HCT116 (cell line): ENCODE results near the gene SMIM24. TPM values are rescaled to one million over a fixed set of nuclear protein-coding genes. Genes with fewer than 3 reads are reported as not detected.

Experiments used
- ATAC-seq: fragments of 200-7000 bp; cut with Tn5 transposase; 2 replicates; pipeline ENCODE4 v1.9.1; 2020; ENCODE audit warnings: mild to moderate bottlenecking, moderate library complexity
- BruUV-seq: library from RNA; stranded (reverse); fragments of 400-500 nt; replicated peaks from 2 replicates; lab custom pipeline; 2021; lab: Mats Ljungman, UMichigan
- CTCF ChIA-PET: fragments of 300-600 bp; sonication (Branson Sonifier 250); formaldehyde crosslinking; loops from one replicate; lab custom pipeline; 2021; ENCODE audit warnings: antibody characterized with exemption; lab: Charles Lee
- POLR2A ChIA-PET: fragments of 300-600, 350-600 bp; sonication (Branson Sonifier 250); formaldehyde crosslinking; loops from one replicate; lab custom pipeline; 2021; ENCODE audit warnings: antibody characterized with exemption; lab: Charles Lee
- RAD21 ChIA-PET, 2 experiments: fragments of 300-600 bp; sonication (Branson Sonifier 250); formaldehyde crosslinking; loops; one replicate each; lab custom pipeline; 2023; ENCODE audit warnings: low total read pairs in 2 of 2; ENCODE audit not compliant: uncharacterized antibody in 2 of 2, unreplicated experiment in 2 of 2, low non-redundant PET in 1 of 2; lab: Charles Lee
- DNase-seq: peaks from one replicate; pipeline ENCODE4 v3.0.0-alpha.2; 2010; ENCODE audit warnings: low read depth, low spot score
- H2AFZ ChIP-seq: fragments of 200-600 bp; shearing (Covaris generic), sonication (generic); 2 replicates; pipeline ENCODE4 v1.6.1; 2017; ENCODE audit warnings: low read depth, mixed run types, mixed read lengths, antibody characterized with exemption, low read length; ENCODE audit not compliant: poor library complexity, severe bottlenecking
- H3K27ac ChIP-seq: 2 replicates; pipeline ENCODE4 v1.5.1; 2012; ENCODE audit warnings: low read depth, low read length
- H3K27me3 ChIP-seq: fragments of 200-600 bp; sonication (generic); 2 replicates; pipeline ENCODE4 v1.6.1; 2016; ENCODE audit warnings: mixed run types, low read length, mixed read lengths; ENCODE audit not compliant: insufficient read depth
- H3K36me3 ChIP-seq, 2 experiments: fragments of 200-500 bp in 1 of 2; fragments of 200-600 bp in 1 of 2; sonication (Bioruptor generic) in 1 of 2; sonication (generic) in 1 of 2; 2 replicates each; pipeline versions ENCODE4 v1.5.1 to v1.6.1; 2014 to 2016; ENCODE audit warnings: low read length in 2 of 2, inconsistent platforms in 1 of 2, mixed read lengths in 1 of 2, mixed run types in 1 of 2; ENCODE audit not compliant: insufficient read depth in 2 of 2, control insufficient read depth in 1 of 2
- H3K4me1 ChIP-seq, 2 experiments: fragments of 200-600 bp in 1 of 2; sonication (generic) in 1 of 2; 2 replicates each; pipeline versions ENCODE4 v1.5.1 to v1.6.1; 2012 to 2017; ENCODE audit warnings: low read length in 2 of 2, inconsistent platforms in 1 of 2, mild to moderate bottlenecking in 1 of 2, mixed read lengths in 1 of 2, mixed run types in 1 of 2, moderate library complexity in 1 of 2; ENCODE audit not compliant: insufficient read depth in 2 of 2, control insufficient read depth in 1 of 2
- H3K4me2 ChIP-seq: fragments of 200-600 bp; sonication (generic); 2 replicates; pipeline ENCODE4 v1.6.1; 2017; ENCODE audit warnings: mixed run types, low read length, mixed read lengths
- H3K4me3 ChIP-seq, 2 experiments: fragments of 200-600 bp in 1 of 2; sonication (generic) in 1 of 2; replicated peaks in 1 of 2; 2 replicates each; pipeline ENCODE4 v1.5.1; 2011 to 2016; ENCODE audit warnings: low read length in 2 of 2, control low read depth in 1 of 2, low read depth in 1 of 2, mild to moderate bottlenecking in 1 of 2, mixed read lengths in 1 of 2, mixed run types in 1 of 2
- H3K79me2 ChIP-seq: fragments of 200-600 bp; sonication (generic); 2 replicates; pipeline ENCODE4 v1.6.1; 2017; ENCODE audit warnings: mild to moderate bottlenecking, mixed run types, low read length, moderate library complexity, mixed read lengths; ENCODE audit not compliant: insufficient read depth
- H3K9ac ChIP-seq: fragments of 200-600 bp; sonication (generic); 2 replicates; pipeline ENCODE4 v1.6.1; 2016; ENCODE audit warnings: low read length, mixed read lengths
- H3K9me2 ChIP-seq: fragments of 200-600 bp; sonication (generic), shearing (Covaris generic); 2 replicates; pipeline ENCODE4 v1.6.1; 2017; ENCODE audit warnings: mixed run types, mild to moderate bottlenecking, moderate library complexity; ENCODE audit not compliant: insufficient read depth
- H3K9me3 ChIP-seq, 2 experiments: fragments of 200-500 bp in 1 of 2; fragments of 200-600 bp in 1 of 2; sonication (Bioruptor generic) in 1 of 2; sonication (generic) in 1 of 2; 2 replicates each; pipeline ENCODE4 v1.6.1; 2014 to 2017; ENCODE audit warnings: low read length in 2 of 2, mixed read lengths in 2 of 2, inconsistent platforms in 1 of 2, low read depth in 1 of 2, mild to moderate bottlenecking in 1 of 2, mixed run types in 1 of 2, moderate library complexity in 1 of 2; ENCODE audit not compliant: control insufficient read depth in 1 of 2, insufficient read depth in 1 of 2
- H4K20me1 ChIP-seq: fragments of 200-600 bp; sonication (generic), shearing (Covaris generic); 2 replicates; pipeline ENCODE4 v1.6.1; 2017; ENCODE audit warnings: mixed run types, mild to moderate bottlenecking, moderate library complexity; ENCODE audit not compliant: insufficient read depth
- CBX3 ChIP-seq: IDR thresholded peaks from 2 replicates; pipeline ENCODE4 v1.6.1; 2012; ENCODE audit warnings: low read depth
- FOSL1 ChIP-seq: IDR thresholded peaks from 2 replicates; pipeline ENCODE4 v1.6.1; 2012; ENCODE audit warnings: low read depth
- POLR2A ChIP-seq: IDR thresholded peaks from 2 replicates; pipeline ENCODE4 v1.7.0; 2011; ENCODE audit warnings: borderline replicate concordance; ENCODE audit not compliant: insufficient read depth, insufficient read length; ENCODE audit errors: extremely low read depth
- ZFX ChIP-seq: fragments of 450-650 bp; IDR thresholded peaks from 2 replicates; pipeline ENCODE4 v1.6.1; 2017
- intact Hi-C: fragments of 100-400 bp; cut with micrococcal nuclease; formaldehyde crosslinking; loops from 2 replicates; pipeline ENCODE4 v1.10.0; 2022
- total RNA-seq: library from RNA; stranded (reverse); gene quantifications from one replicate; pipeline ENCODE4 v1.2.1, GENCODE V29; 2021; ENCODE audit not compliant: unreplicated experiment
- TF ChIP-seq, protein P1 (sequence below): IDR thresholded peaks from 2 replicates; pipeline ENCODE4 v1.6.1; 2011; ENCODE audit warnings: mild to moderate bottlenecking, low read length, moderate library complexity; ENCODE audit not compliant: insufficient replicate concordance; ENCODE audit errors: extremely low read depth
- TF ChIP-seq, protein P2 (sequence below): IDR thresholded peaks from 2 replicates; pipeline ENCODE4 v1.6.1; 2012
- TF ChIP-seq, protein P3 (sequence below): IDR thresholded peaks from 2 replicates; pipeline ENCODE4 v1.6.1; 2012; ENCODE audit warnings: low read depth
- TF ChIP-seq, protein P4 (sequence below), 3 experiments: fragments of 200-600 bp in 1 of 3; sonication (generic) in 1 of 3; IDR thresholded peaks in 2 of 3; conservative IDR thresholded peaks in 1 of 3; 2 replicates each; pipeline ENCODE4 v1.5.1; 2012 to 2017; ENCODE audit warnings: low read depth in 2 of 3, low read length in 2 of 3, antibody characterized with exemption in 1 of 3, borderline replicate concordance in 1 of 3, control low read depth in 1 of 3, mild to moderate bottlenecking in 1 of 3, mixed read lengths in 1 of 3, mixed run types in 1 of 3, moderate library complexity in 1 of 3; ENCODE audit not compliant: insufficient read depth in 1 of 3

The SMIM24 gene
- total RNA-seq, 1 experiment from 2014 or later: not detected

DNA sequence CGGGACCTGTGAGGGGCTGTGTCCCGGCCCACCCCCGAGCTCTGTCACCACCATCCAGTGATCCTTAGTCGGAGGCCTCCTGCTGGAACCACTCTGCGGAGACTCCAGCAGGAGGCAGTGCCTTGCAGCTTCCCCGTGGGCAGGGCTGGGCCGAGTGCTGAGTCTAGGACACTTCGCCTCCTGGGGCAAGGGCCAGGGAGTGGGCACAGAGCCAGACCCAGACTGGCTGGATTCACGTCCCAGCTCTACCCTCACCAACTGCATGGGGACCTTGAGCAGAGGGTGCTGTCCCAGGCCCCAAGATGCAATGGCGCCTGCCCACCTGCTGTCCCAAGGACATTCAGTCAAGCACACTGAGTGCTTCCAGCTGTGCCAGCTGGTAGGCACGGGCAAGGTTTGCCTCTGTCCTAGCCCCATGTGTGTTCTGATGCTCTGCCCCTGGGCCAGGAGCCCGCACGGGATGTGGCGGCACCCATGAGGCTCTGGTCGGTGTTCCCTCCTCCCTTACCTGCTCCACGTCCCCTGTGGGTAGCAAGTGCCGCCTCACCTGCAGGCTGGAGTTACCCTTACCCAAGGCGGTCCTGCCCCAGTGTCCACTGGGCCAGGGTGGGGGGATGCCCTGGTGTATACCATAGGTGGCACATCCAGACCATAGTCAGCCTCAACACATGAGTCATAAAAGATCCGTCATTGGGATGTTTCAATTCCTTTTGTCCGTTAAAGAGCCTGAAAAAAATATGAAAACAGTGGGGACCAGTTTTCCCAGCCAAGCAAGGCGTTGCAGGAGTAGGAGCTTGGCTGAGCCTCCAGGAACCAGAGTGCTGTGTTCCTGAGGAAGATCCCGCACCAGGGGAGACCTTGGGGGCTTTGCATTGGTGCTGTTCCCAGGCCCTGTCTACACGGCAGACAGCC lies 33.2 kb upstream of the SMIM24 start:
- H3K9me3 ChIP-seq: no peaks in the 10 kb centered on the region
- peaks cover 95% of the 10 kb centered on the region for H3K79me2 ChIP-seq
- no peak overlapping the region for H3K4me2 ChIP-seq
- H2AFZ ChIP-seq: no peak overlapping the region
- H4K20me1 ChIP-seq: no peaks in the 10 kb centered on the region
- peaks cover 9 to 15% of the 10 kb centered on the region in 2 experiments for H3K4me1 ChIP-seq
- H3K27ac ChIP-seq: no peak overlapping the region; the same call in 1 of the 2 replicates
- no peak for DNase-seq
- BruUV-seq: no TSS peak
- H3K9ac ChIP-seq: no peak overlapping the region
- intact Hi-C loops: no loop called here
- ChIA-PET RAD21 (no interaction called here), CTCF (no interaction called here), POLR2A (no interaction called here)
- H3K36me3 ChIP-seq: peaks cover 2 to 12% of the 10 kb centered on the region in 2 experiments; a peak in 2 of 4 replicates
- H3K27me3 ChIP-seq: no peaks in the 10 kb centered on the region
- H3K9me2 ChIP-seq: no peaks in the 10 kb centered on the region
- TF ChIP-seq, protein P1, sequence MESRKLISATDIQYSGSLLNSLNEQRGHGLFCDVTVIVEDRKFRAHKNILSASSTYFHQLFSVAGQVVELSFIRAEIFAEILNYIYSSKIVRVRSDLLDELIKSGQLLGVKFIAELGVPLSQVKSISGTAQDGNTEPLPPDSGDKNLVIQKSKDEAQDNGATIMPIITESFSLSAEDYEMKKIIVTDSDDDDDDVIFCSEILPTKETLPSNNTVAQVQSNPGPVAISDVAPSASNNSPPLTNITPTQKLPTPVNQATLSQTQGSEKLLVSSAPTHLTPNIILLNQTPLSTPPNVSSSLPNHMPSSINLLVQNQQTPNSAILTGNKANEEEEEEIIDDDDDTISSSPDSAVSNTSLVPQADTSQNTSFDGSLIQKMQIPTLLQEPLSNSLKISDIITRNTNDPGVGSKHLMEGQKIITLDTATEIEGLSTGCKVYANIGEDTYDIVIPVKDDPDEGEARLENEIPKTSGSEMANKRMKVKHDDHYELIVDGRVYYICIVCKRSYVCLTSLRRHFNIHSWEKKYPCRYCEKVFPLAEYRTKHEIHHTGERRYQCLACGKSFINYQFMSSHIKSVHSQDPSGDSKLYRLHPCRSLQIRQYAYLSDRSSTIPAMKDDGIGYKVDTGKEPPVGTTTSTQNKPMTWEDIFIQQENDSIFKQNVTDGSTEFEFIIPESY: no peak
- TF ChIP-seq, protein P2, sequence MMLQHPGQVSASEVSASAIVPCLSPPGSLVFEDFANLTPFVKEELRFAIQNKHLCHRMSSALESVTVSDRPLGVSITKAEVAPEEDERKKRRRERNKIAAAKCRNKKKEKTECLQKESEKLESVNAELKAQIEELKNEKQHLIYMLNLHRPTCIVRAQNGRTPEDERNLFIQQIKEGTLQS: no peak
- TF ChIP-seq, protein P3, sequence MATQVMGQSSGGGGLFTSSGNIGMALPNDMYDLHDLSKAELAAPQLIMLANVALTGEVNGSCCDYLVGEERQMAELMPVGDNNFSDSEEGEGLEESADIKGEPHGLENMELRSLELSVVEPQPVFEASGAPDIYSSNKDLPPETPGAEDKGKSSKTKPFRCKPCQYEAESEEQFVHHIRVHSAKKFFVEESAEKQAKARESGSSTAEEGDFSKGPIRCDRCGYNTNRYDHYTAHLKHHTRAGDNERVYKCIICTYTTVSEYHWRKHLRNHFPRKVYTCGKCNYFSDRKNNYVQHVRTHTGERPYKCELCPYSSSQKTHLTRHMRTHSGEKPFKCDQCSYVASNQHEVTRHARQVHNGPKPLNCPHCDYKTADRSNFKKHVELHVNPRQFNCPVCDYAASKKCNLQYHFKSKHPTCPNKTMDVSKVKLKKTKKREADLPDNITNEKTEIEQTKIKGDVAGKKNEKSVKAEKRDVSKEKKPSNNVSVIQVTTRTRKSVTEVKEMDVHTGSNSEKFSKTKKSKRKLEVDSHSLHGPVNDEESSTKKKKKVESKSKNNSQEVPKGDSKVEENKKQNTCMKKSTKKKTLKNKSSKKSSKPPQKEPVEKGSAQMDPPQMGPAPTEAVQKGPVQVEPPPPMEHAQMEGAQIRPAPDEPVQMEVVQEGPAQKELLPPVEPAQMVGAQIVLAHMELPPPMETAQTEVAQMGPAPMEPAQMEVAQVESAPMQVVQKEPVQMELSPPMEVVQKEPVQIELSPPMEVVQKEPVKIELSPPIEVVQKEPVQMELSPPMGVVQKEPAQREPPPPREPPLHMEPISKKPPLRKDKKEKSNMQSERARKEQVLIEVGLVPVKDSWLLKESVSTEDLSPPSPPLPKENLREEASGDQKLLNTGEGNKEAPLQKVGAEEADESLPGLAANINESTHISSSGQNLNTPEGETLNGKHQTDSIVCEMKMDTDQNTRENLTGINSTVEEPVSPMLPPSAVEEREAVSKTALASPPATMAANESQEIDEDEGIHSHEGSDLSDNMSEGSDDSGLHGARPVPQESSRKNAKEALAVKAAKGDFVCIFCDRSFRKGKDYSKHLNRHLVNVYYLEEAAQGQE: no peak
- no peak for TF ChIP-seq FOSL1
- TF ChIP-seq CBX3: no peak
- TF ChIP-seq ZFX: no peak
- TF ChIP-seq POLR2A: no peak
- TF ChIP-seq, protein P4, sequence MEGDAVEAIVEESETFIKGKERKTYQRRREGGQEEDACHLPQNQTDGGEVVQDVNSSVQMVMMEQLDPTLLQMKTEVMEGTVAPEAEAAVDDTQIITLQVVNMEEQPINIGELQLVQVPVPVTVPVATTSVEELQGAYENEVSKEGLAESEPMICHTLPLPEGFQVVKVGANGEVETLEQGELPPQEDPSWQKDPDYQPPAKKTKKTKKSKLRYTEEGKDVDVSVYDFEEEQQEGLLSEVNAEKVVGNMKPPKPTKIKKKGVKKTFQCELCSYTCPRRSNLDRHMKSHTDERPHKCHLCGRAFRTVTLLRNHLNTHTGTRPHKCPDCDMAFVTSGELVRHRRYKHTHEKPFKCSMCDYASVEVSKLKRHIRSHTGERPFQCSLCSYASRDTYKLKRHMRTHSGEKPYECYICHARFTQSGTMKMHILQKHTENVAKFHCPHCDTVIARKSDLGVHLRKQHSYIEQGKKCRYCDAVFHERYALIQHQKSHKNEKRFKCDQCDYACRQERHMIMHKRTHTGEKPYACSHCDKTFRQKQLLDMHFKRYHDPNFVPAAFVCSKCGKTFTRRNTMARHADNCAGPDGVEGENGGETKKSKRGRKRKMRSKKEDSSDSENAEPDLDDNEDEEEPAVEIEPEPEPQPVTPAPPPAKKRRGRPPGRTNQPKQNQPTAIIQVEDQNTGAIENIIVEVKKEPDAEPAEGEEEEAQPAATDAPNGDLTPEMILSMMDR (IDR thresholded peaks at IDR 0.05 in 2 of 3, conservative IDR thresholded peaks at IDR 0.05 in 1 of 3; ENCODE audit: borderline replicate concordance in 1 of 3, insufficient read depth in 1 of 3, low read depth in 2 of 3, low read length in 2 of 3): peak in 1 of 3 experiments; percentile 33; a peak in 2 of 6 replicates
- no peak overlapping the region for H3K4me3 ChIP-seq
- ATAC-seq: no peak; the same call in 1 of the 2 replicates
